ENCODE data around the gene MYCN. TPM values are rescaled to one million over a fixed set of nuclear protein-coding genes. Genes with fewer than 3 reads are reported as not detected.

Gene MYCN
- total and polyA plus RNA-seq, 2 of the 8 experiments (the other 6 are each of a cell fraction or from before 2014, with no cell fraction given), result 87.8 to 137 TPM

- WGBS, 2 experiments (ENCODE audit: extremely low coverage in 1 of 2, insufficient coverage in 1 of 2, insufficient read length in 1 of 2, insufficient replicate concordance in 2 of 2, low coverage in 1 of 2, low lambda C conversion rate in 2 of 2, missing lambda C conversion rate in 1 of 2), result 77% methylated on average over 11 of the region's 11 CpGs; no CpG with 5 or more reads in 1 of the 2 experiments
- TF ChIP-seq KDM5A (IDR thresholded peaks at IDR 0.05; ENCODE audit: low read length) (no peak), NRF1 (IDR thresholded peaks at IDR 0.05; ENCODE audit: low read depth, low read length) (no peak), EZH2 (IDR thresholded peaks at IDR 0.05; ENCODE audit: low read depth, low read length, severe bottlenecking) (no peak), RXRA (IDR thresholded peaks at IDR 0.05; ENCODE audit: insufficient read depth, low read depth, low read length) (no peak)
- TF ChIP-seq, protein P1, sequence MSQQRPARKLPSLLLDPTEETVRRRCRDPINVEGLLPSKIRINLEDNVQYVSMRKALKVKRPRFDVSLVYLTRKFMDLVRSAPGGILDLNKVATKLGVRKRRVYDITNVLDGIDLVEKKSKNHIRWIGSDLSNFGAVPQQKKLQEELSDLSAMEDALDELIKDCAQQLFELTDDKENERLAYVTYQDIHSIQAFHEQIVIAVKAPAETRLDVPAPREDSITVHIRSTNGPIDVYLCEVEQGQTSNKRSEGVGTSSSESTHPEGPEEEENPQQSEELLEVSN (IDR thresholded peaks at IDR 0.05), result no peak
- TF ChIP-seq, protein P2, sequence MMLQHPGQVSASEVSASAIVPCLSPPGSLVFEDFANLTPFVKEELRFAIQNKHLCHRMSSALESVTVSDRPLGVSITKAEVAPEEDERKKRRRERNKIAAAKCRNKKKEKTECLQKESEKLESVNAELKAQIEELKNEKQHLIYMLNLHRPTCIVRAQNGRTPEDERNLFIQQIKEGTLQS (IDR thresholded peaks at IDR 0.05; ENCODE audit: insufficient read depth, low read depth, low read length), result no peak
- TF ChIP-seq, protein P3, sequence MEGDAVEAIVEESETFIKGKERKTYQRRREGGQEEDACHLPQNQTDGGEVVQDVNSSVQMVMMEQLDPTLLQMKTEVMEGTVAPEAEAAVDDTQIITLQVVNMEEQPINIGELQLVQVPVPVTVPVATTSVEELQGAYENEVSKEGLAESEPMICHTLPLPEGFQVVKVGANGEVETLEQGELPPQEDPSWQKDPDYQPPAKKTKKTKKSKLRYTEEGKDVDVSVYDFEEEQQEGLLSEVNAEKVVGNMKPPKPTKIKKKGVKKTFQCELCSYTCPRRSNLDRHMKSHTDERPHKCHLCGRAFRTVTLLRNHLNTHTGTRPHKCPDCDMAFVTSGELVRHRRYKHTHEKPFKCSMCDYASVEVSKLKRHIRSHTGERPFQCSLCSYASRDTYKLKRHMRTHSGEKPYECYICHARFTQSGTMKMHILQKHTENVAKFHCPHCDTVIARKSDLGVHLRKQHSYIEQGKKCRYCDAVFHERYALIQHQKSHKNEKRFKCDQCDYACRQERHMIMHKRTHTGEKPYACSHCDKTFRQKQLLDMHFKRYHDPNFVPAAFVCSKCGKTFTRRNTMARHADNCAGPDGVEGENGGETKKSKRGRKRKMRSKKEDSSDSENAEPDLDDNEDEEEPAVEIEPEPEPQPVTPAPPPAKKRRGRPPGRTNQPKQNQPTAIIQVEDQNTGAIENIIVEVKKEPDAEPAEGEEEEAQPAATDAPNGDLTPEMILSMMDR (IDR thresholded peaks at IDR 0.05; ENCODE audit: control extremely low read depth in 1 of 3, insufficient read depth in 1 of 3, low read depth in 1 of 3, low read length in 3 of 3), result no peak
- Histone ChIP-seq H3K23me2 (ENCODE audit: low read depth, low read length) (no peaks in the 10 kb centered on the region; the same call in 1 of the 2 replicates), H3K4me1 (replicated peaks in 1 of 4; ENCODE audit: control insufficient read depth in 3 of 4, insufficient read depth in 4 of 4, low read length in 3 of 4) (peaks cover 3 to 11% (median 5%) of the 10 kb centered on the region in 4 experiments; a peak in 5 of 7 replicates), H2BK20ac (ENCODE audit: low read length) (0 out of 2 replicates have a peak overlapping the region, but pooled peaks have one; percentile 48), H3K4me3 (ENCODE audit: extremely low read depth in 1 of 4, insufficient read depth in 2 of 4, low read depth in 3 of 4, low read length in 4 of 4) (no peak overlapping the region), H3K36me3 (ENCODE audit: control insufficient read depth in 2 of 4, insufficient read depth in 4 of 4, low read length in 3 of 4) (no peaks in the 10 kb centered on the region), H3K79me2 (ENCODE audit: control insufficient read depth in 1 of 2, insufficient read depth in 2 of 2, low read length in 2 of 2) (no peaks in the 10 kb centered on the region), H4K91ac (replicated peaks; ENCODE audit: insufficient read length, low read length) (no peak overlapping the region), H3K9ac (replicated peaks in 1 of 4; ENCODE audit: extremely low read depth in 1 of 4, low read depth in 3 of 4, low read length in 3 of 4) (no peak overlapping the region), H3K14ac (ENCODE audit: insufficient read length) (no peak overlapping the region), H3K56ac (replicated peaks; ENCODE audit: insufficient read length, low read depth, low read length) (no peak overlapping the region), H3K4me2 (ENCODE audit: insufficient read depth in 1 of 2, low read depth in 2 of 2, low read length in 2 of 2) (no peak overlapping the region), H3K9me3 (ENCODE audit: insufficient read depth in 2 of 2, low read depth in 1 of 2, low read length in 1 of 2) (peaks cover 2 to 3% of the 10 kb centered on the region in 2 experiments; a peak in 1 of 4 replicates), H3K18ac (ENCODE audit: extremely low read depth, low read length) (0 out of 2 replicates have a peak overlapping the region, but pooled peaks have one; percentile 6), H2BK120ac (replicated peaks; ENCODE audit: low read depth, low read length) (peak overlapping the region; percentile 22), H4K20me1 (replicated peaks in 1 of 2; ENCODE audit: control insufficient read depth in 1 of 2, insufficient read depth in 2 of 2, low read length in 2 of 2) (no peaks in the 10 kb centered on the region), H4K8ac (ENCODE audit: extremely low read depth, insufficient read depth, low read length) (no peak overlapping the region), H2AFZ (ENCODE audit: low read length) (no peak overlapping the region), H3K23ac (ENCODE audit: insufficient read length) (no peak overlapping the region), H4K5ac (ENCODE audit: insufficient read length, low read depth, low read length) (no peak overlapping the region), H3K27ac (ENCODE audit: low read depth, low read length) (no peak overlapping the region), H2BK15ac (ENCODE audit: low read length) (peak overlapping the region; percentile 61; the same call in 1 of the 2 replicates), H3K79me1 (ENCODE audit: low read depth, low read length) (no peaks in the 10 kb centered on the region), H3K27me3 (replicated peaks in 1 of 4; ENCODE audit: control insufficient read depth in 3 of 4, extremely low read depth in 1 of 4, insufficient read depth in 3 of 4, low read length in 3 of 4) (no peaks in the 10 kb centered on the region), H3K4ac (replicated peaks; ENCODE audit: insufficient read length, low read depth, low read length) (no peak overlapping the region), H2AK5ac (ENCODE audit: low read depth, low read length) (no peak overlapping the region), H2BK5ac (ENCODE audit: low read depth, low read length) (peak overlapping the region; percentile 35; the same call in 1 of the 2 replicates), H2BK12ac (ENCODE audit: low read depth, low read length) (0 out of 2 replicates have a peak overlapping the region, but pooled peaks have one; percentile 68)
- POLR2A ChIA-PET (ENCODE audit: partially characterized antibody), result no interaction called here
- FAIRE-seq, result no peak
- CTCF ChIA-PET (ENCODE audit: partially characterized antibody), result interaction anchor here (0.6 to 3.2 kb wide), 4 partner anchors 73 to 239 kb away, joined by 3 to 10 read pairs (median 4); no protein-coding TSS in a partner anchor
- DNase-seq (ENCODE audit: low read depth in 1 of 2, low spot score in 2 of 2), result no peak
Observed at GRCh38 chr2:15933184-15933845, 7.0 kb upstream of the MYCN start.
